GM10847 (cell line): ENCODE data around the gene GSTA4.
"Not testable (repeated sequence)": the region's sequence is repeated elsewhere in the genome, so short reads cannot be mapped to it uniquely, and the experiment has no call there.

Source experiments
- POLR2A ChIP-seq: IDR thresholded peaks from 2 replicates; pipeline ENCODE4 v1.6.1; 2011; ENCODE audit not compliant: insufficient read length; ENCODE audit errors: extremely low read depth

The GSTA4 gene, protein sequence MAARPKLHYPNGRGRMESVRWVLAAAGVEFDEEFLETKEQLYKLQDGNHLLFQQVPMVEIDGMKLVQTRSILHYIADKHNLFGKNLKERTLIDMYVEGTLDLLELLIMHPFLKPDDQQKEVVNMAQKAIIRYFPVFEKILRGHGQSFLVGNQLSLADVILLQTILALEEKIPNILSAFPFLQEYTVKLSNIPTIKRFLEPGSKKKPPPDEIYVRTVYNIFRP

DNA sequence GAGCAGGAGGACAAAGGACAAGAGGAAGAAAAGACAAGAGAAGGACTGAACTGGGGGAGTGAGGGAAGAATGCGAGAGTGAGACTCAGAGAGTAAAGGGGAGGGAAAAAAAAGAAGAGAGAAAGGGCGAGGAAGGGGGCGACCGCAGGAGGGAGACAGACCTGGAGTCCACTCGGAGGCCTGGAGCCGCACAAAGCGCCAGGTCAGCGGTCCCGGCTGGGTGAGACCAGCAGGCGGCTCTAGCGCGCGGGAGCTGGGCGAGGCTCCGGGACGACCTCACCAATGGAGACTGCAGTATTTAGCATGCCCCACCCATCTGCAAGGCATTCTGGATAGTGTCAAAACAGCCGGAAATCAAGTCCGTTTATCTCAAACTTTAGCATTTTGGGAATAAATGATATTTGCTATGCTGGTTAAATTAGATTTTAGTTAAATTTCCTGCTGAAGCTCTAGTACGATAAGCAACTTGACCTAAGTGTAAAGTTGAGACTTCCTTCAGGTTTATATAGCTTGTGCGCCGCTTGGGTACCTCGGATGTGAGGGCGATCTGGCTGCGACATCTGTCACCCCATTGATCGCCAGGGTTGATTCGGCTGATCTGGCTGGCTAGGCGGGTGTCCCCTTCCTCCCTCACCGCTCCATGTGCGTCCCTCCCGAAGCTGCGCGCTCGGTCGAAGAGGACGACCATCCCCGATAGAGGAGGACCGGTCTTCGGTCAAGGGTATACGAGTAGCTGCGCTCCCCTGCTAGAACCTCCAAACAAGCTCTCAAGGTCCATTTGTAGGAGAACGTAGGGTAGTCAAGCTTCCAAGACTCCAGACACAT, at the start of gene GSTA4:
TSS of gene GSTA4 (minus strand) at position 196 of the 824 bp plus-strand sequence. CDS start 1,041 bp downstream, outside the sequence.
- TF ChIP-seq POLR2A: not testable (repeated sequence)

DNA sequence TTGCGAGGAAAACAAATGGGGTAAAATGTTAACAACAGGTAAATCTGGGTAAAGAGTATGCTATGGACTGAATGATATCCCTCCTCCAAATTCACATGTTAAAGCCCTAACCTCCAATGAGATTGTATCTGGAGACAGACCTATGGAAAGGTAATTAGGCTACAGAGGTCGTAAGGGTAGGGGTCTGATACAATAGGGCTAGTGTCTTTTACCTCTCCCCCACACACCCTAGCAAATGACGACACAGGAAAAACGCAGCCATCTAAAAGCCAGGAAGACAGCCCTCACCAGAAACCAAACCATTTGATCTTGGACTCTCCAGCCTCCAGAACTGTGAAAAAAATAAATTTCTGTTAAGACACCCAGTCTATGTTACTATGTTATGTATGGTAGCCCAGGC, 49.5 kb upstream of the GSTA4 start:
- no peak for TF ChIP-seq POLR2A

DNA sequence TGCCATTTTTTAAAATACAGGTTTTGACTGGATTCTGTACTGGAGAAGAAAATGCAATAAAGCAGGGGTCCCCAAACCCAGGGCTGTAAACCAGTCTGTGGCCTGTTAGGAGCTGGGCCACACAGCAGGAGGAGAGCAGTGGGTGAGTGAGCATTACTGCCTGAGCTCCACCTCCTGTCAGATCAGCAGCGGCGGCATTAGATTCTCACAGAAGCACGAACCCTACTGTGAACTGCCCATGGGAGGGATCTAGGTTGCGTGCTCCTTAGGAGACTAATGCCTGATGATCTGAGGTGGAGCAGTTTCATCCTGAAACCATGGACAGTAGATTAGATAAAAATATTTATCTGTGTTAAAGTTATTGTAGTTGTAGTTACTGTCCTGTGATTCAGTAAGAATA, 49.0 kb upstream of the GSTA4 start:
- TF ChIP-seq POLR2A: no peak

DNA sequence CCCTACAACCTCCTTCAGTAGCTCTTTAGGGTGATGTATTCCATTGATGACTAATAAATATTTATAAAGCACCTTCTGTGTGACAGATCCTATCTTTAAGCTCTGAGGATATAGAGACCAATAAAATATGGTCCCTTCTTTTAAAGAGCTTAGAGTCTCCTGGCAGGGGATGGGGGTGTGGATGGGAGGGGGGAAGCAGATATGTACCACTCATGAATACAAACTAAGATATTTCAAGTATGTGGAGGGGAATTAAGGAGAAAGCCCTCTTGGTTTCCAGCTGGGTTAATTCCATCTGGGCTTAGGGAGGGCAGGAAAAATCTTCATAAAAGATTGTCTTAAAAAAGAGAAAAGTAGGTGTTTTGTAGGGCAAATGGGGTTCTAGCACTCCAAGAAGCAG, 48.5 kb upstream of the GSTA4 start:
- no peak for TF ChIP-seq POLR2A

DNA sequence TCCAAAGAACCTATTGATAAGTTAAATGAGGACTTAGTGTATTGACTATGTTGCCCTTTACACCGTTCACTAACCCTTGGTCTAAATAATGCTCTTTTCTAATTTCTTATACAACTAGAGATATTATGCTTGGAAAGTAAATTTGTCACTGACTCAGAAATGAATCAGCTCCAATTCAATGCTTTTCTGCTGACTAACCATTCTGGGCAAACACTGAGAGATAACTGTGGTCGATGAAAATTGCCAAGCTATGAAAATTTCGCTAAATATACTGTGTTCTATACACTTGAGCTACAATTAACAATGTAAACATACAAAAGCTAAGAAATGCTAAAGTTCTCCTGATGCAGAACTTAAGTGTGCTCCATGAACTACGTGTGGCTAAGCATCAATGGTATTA, 47.0 kb upstream of the GSTA4 start:
- no peak for TF ChIP-seq POLR2A

DNA sequence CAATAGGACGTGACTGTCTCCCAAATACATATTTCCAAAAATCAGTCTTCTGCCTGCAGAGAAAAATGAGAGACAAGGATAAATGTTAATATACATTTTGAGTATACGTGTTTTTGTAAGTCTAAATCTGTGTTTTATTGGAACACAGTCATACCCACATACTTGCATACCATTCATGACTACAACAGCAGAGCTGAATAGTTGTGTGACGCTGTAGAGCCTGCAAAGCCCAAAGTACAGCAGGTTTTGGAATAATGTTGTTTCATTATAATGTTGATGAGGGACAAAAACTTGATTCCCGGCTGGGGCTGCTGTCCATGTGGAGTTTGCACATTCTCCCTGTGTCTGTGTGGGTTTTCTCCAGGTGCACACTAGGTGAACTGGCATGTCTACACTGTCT, 46.3 kb upstream of the GSTA4 start:
- TF ChIP-seq POLR2A: no peak

DNA sequence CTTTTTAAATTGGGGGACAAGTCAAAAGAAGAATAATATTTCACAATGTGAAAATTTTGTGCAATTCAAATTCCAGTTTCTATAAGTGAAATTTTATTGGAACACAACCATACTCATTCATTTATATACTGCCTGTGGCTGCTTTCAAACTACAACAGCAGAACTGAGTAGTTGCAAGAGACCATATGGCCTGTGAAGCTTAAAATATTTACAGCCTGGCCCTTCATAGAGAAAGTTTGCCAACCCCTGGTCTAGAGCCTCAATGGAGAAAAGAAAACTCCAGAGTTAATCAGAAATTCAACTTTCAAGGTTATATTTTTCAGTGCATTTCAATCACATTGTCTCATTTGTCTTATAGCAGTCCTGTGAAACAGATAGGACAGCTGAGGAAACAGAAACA, 43.5 kb upstream of the GSTA4 start:
- TF ChIP-seq POLR2A: no peak

DNA sequence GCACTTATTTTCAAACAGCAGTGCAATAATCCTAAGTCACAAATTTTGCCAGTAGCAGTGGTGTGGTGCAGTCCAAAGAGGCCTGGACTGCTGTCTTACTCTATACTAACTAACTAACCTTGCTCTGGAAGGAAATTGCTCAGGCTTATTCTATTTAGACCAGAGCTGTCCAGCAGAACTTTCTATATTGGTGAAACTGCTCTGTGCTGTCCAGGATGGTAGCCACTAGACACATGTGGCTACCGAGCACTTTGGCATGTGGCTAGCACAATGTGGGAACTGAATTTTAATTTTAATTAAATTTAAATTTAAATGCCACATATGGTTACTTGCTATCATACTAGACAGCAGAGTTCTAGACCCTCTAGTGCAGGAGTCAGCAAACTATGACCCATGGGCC, 43.1 kb upstream of the GSTA4 start:
- no peak for TF ChIP-seq POLR2A

DNA sequence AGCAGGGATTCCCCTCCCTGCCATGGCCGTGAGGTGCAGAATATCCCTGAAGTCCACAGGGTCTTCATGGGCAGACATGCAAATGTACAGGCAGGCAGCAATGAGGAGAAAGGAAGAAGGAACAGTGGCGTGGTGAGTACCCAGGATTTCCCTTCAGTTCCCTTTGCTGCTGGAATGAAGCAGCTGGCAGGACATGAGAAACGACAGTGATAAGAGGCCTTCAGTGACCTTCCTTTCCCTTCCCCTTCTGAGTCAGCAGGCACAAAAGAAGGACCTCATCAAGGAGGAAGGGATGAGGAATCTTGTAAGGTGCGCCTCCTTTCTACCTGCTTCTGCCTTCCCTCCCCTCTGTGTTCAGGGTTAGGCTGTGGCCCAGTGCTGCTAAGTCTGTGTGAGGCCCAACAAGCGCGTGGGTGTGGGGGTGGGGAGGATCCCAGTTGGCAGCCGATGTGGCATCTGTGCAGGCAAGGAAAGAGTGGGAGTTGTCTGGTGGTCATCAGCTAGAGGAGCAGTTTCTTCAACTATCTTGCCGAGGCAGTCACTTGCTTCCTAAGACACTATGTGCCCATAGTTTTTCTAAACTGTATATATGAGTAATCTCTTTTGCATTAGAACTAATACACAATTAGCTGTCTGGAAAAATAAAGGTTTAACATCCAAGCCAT, 40.6 kb upstream of the GSTA4 start:
- TF ChIP-seq POLR2A: no peak

DNA sequence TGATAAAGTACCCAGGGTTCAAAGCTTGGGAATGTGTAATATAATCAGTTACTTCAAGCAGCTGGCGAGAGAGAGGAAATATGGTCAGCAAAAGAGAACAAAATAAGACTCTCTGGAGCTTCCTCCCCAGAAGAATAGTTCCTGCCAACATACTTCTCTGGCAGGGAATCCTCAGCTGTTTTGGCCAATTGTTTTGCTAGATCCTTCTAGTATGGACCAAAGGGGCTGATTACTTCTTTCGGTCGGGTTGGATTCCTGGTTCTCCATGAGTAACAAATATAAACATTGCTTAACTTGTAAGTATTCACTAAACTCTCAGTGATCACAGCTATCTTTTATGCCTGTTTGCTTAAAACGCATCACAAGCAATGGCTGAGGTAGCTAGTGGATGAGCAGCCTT, 38.7 kb upstream of the GSTA4 start:
- TF ChIP-seq POLR2A: no peak

DNA sequence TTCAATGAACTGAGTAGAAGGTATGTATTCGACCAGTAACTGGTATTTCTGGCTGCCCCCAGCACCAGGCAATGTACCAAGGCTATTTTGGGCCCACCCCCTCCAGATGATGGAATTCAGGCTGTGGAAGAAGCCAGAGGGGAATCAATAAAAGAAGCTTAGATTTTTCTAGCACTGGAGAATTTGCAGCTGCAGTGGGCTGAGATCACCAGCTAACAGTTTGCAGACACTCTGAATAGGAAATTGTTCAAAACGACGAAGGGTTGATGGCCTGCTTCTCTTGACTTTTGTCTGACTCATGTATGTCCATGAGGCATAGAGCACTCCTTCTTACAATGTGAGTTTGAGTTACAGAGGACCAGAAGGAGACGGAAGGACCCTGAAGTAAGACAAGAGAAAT, 37.8 kb upstream of the GSTA4 start:
- no peak for TF ChIP-seq POLR2A

DNA sequence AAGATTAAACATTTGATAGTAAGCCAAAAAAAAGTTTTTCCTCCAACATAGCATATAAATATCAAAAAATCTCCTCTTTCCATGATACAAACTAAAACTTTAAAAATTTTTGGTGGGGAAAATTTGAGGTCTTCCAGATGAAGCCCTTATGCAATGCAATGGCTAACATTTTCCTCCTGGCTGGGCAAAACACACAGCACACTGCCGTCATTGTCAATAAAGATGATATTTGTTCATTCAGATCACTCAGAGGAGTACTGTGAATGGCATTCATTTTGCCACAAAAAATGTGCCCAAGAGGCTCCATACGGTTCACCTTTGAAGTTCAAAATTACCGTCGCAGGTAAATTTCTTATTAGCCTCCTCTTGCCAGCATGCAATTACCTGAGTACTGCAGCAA, 36.2 kb upstream of the GSTA4 start:
- no peak for TF ChIP-seq POLR2A

DNA sequence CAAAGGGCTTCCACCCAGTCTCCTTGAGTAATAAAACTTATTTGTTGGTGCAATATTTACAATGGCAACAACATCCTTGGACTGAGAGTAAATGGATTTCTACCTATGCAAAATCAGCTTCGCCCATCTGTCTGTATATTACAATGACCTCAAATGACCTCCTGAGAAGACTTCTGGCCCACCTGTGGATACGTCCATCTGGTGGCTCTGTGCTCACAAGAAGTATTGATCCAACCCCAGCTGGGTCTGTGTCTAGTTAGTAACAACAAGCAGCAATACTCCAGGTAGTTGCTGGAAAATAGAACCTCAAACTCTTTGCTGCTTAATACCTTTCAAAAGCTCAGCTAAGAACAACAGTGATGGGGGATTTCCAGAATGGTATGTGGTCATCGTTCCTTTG, 34.7 kb upstream of the GSTA4 start:
- no peak for TF ChIP-seq POLR2A

DNA sequence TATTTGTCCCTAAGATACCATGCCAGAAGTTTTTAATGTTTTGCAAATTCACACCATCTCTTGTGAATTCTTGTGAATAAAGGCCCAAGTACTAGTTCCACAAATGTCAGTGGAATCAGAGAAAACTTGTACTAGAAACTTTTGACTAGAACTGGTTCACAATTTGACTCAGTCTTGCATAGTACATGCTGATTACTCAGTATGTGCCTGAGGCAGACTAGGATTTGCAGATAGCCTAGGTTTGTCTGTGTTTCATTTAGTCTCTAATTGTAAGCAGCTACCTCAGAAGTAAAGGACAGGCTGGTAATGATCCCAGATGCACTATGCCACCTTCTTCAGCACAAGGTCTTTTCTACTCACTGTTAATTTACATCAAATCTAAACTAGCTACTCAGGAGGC, 34.2 kb upstream of the GSTA4 start:
- TF ChIP-seq POLR2A: no peak

DNA sequence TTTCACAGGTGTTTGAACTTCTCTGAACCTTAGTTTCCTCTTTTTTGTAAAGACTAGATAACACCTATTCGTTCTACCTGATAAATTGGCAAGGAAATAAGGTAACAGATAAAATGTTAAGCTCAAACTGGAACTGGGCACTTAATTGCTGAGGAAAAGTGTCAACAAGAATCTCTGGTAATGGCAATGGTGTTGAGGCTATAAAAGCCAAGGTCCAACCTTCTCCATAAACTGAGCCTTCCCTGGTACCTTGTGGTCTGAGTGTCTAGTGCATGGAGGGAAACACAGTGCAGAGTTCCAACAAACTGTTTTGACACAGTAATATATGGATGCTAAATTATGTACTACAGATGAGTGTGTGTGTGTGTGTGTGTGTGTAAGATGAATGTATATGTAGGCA, 33.4 kb upstream of the GSTA4 start:
- no peak for TF ChIP-seq POLR2A

DNA sequence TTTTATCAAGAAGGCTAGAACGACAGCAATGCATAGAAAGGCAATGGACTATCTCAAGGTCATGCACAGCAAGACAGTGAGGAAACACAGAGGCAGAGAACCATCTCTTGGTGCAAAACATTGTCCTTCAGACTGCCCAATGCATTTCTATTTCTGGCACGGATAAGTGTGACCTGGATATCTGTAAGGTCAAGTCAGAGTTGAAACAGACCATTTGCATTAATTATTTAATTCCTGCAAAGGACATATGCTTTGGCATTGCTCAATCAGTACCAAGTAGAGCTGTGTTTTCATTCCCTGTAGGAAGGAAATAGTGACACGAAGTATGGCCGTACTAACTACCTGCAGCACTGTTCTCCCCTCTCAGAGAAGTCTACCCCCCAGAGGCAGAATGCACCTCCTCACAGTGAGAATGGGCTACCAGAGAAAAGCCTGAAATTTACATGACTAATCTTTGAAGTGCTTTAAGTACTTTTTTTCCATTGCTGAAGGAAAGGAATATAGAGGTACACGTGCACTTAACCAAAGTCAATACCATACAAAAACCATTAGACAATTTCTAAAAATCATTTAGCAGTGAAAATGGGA, 32.1 kb upstream of the GSTA4 start:
- no peak for TF ChIP-seq POLR2A

DNA sequence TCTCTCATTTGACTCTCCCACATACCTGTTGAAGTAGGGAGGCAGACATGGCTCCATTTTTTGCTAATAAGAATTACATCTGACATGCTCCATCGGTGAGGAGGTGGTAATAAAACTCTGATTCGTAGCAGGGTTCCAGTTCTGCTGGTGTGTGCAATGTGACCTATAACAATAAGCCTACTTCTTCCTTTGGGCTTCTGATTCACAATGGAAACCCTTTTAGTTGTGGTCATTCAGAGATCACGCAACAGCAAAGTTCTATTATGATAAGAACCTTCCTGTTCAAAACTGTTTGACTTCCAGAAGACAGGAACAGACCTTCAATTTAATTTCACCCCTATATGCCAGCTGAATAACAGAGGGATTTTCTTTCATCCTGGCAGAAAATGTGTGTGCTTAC, 31.4 kb upstream of the GSTA4 start:
- no peak for TF ChIP-seq POLR2A

DNA sequence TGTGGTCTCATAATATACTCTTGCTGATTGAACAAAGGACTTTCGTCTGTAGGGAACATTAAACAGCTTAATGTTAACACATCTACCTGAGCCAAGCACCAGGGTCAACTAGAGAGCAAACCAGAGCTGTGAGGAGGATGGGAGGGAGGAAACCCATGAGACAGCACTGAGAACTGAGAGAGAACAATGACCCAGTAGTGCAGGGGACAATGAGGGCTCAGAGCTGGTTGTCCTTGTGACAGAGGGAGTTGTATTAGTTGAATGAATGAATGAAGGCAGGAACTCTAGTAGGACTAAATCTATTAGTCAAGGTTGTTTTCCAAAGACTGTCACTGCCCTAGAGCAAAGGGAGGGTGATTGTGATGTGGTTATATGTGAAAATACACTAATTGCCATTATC, 28.2 kb upstream of the GSTA4 start:
- TF ChIP-seq POLR2A: no peak
